ENCODE measurements around the gene GABRG3.

GABRG3 gene

DNA sequence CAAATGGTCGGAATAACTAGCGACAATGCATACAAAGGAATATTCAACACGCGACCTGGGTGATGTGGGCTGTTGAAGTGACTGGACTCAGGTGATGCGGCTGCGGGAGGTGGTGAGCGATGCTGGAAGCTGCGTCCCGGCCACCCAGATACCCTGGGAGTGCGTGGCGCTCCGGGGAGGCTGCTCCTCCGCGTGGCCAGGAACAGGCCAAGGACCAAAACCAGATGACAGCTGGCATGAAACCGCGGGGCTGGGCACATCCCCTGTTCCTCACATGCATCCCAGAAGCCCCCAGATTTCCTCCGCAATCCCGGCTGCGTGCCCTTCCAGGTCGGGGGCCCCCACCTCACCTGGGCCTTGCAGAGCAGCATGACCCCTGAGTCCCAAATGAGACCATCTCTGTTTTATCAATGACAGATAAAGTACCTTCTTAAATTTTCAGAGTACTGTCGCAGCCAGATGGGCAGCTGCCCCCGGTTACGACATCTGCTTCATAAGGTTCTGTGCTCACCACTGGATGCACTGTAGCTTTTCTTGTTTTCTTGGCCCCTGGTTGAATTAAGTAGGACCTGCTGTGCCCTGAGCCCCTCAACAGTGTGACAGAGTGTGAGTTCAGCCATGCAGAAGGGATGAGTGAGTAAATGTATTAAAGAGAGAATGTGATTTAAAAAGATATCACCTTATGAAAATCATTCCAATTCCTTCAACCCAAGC is 278.2 kb downstream of the GABRG3 start:
- DNase-seq (ENCODE audit: low read depth): no peak

DNA sequence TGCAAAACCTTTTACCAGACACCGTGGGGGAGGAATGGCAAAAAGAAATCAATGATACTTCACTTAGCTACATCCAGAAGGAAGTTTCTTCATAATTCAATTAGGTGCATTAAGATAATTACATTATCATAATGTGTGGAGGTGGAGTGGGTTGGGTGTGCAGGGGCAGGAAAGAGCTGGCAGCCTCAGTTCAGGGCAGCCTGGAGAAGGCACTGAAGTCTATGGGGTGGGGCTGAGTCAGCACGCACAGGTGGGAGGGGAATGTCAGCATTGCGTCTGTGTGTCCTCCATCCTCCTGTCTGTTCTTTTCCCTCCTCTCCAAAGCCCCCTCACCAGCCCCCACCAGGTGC is 278.8 kb downstream of the GABRG3 start:
- DNase-seq (ENCODE audit: low read depth): no peak

- DNase-seq (ENCODE audit: low read depth): no peak
Observed at GRCh38 chr15:27250223-27250622, 279.2 kb downstream of the GABRG3 start.

- DNase-seq (ENCODE audit: low read depth): no peak
Observed at GRCh38 chr15:27254055-27254454, 283.1 kb downstream of the GABRG3 start.

GRCh38 chr15:27254801-27255200 is 283.8 kb downstream of the GABRG3 start:
- DNase-seq (ENCODE audit: low read depth): no peak

- no peak for DNase-seq (ENCODE audit: low read depth)
Observed at GRCh38 chr15:27256446-27256845, 285.5 kb downstream of the GABRG3 start.

DNA sequence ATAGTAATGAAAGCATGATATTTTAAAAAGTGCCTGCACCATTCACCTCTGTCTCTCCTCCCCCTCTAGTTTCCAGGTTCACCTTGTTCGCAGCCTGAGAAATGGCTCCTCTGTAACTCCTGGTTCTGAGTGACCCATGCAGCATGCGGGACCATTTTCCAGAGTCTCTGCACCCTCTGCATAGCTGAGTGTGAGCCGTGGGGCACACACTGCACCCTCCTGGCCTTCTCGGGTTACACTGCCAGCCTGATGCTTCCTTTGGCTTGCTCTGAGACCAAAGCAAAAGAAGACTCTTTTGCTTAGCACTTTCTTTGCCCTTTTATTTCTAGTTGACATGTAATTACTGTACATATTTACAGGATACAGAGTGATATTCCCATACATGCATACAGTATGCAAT is 287.3 kb downstream of the GABRG3 start:
- no peak for DNase-seq (ENCODE audit: low read depth)

DNA sequence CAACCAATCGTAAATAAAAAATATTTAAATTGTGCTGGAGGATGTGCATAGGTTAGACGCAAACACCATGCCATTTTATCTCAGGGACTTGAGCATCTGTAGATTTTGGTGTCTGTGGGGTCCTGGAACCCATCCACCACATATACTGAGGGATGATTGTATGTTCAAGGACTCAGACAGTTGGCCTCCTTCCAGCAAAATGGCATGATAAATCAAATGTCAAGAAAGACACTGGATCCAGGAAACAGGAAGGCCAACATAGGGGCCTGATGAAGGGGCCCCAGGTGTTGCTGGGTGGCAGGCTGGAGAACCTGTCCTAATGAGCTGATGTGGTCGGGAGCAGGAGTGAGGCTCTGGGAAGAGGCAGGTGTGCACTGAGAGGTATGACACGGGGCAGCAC is 289.5 kb downstream of the GABRG3 start:
- DNase-seq (ENCODE audit: low read depth): no peak

GRCh38 chr15:27268923-27269322 is 297.9 kb downstream of the GABRG3 start:
- no peak for DNase-seq (ENCODE audit: low read depth)

GRCh38 chr15:27271258-27271657 is 300.3 kb downstream of the GABRG3 start:
- no peak for DNase-seq (ENCODE audit: low read depth)

- no peak for DNase-seq (ENCODE audit: low read depth)
Observed at GRCh38 chr15:27272427-27272826, 301.4 kb downstream of the GABRG3 start.

GRCh38 chr15:27273506-27273905 is 302.5 kb downstream of the GABRG3 start:
- no peak for DNase-seq (ENCODE audit: low read depth)

DNA sequence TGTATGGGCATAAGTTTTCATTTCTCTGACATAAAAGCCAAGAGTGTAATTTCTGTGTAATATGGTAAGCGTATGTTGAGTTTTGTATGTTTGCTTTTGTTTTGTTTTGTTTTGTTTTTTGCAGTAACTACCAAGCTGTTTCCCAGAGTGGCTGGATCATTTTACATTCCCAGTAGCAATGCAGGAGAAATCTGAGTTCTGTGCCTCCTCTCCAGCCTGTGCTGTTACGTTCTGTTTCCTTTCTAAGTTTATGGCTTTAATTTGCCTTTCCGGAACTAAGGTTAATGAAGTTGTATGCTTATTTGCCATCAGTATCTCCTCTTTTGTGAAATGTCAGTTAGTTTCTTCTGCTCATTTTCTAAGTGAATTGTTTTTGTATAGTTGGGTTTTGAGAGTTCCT is 307.8 kb downstream of the GABRG3 start:
- no peak for DNase-seq (ENCODE audit: low read depth)

- no peak for DNase-seq (ENCODE audit: low read depth)
Observed at GRCh38 chr15:27292641-27293040, 321.7 kb downstream of the GABRG3 start.

DNA sequence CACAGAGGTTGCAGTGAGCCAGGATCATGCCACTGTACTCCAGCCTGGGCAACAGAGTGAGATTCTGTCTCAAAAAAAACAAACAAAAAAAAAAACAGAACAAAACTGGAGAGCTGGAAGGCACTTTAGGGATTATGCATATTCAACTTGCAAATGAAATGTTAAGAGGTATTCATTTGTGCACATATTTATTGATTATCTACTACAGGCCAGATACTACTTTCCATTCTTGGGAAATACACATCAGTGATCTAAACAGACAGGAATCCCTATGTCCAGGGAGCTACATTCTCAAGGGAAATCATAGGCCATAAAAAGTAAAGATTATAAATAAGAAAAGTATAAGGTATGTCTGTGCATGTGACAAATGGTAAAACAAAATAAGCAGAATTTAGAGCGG is 322.6 kb downstream of the GABRG3 start:
- DNase-seq (ENCODE audit: low read depth): no peak

DNA sequence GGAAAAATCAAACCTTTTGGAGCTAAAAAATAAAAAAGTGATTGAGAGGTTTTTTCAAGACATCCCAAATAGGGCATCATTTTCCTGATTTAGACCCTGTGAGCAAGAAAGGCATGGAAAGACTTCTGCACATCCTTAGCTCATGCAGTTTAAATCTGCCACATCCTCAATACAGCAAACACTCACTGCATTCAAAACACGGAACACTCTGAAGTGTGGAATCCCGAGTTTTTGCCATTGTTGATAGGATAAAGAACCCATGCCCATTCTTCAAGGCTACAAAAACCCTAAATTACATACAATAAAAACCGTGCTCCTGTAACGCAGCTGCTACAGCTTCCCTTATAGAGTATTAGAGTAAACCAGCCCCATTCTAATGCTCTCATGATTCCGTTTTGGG is 346.8 kb downstream of the GABRG3 start:
- DNase-seq (ENCODE audit: low read depth): no peak

GRCh38 chr15:27323801-27324200 is 352.8 kb downstream of the GABRG3 start:
- no peak for DNase-seq (ENCODE audit: low read depth)

DNA sequence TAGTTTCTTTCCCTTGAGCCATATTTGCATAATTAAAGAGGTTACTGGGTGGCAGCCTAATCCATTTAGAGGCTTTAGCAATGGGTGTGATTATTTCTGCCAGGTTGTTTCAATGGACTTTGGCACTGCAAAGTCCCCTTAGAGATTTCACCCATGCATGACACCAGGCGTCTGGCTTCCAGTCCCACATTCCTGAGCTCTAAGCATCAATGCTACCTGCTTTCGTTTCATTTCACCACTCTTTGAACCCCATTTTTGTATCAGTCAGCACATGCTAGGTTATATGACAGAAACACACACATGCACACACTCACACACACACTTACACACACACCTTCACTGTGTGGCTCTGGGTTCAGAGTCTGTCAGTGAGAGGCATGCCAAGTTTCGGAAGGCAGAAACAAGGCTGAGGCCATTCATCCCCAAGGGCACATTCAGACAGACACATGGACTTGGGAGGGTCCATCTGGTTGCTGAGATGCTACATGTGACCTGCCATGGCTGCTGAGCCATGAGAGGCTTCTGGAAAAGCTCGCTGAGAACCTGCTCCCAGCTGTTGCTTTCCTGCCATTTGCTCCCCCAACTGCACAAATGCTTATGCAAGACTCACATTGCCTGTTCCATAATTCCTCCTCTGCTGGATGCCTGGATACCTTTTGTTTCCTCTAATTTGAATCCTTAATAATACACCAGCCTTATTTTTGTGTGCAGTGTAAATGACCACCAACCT is 354.1 kb downstream of the GABRG3 start:
- no peak for DNase-seq (ENCODE audit: low read depth)

GRCh38 chr15:27327467-27328025 is 356.6 kb downstream of the GABRG3 start:
- DNase-seq (ENCODE audit: low read depth): no peak

GRCh38 chr15:27328186-27328585 is 357.2 kb downstream of the GABRG3 start:
- DNase-seq (ENCODE audit: low read depth): no peak

DNA sequence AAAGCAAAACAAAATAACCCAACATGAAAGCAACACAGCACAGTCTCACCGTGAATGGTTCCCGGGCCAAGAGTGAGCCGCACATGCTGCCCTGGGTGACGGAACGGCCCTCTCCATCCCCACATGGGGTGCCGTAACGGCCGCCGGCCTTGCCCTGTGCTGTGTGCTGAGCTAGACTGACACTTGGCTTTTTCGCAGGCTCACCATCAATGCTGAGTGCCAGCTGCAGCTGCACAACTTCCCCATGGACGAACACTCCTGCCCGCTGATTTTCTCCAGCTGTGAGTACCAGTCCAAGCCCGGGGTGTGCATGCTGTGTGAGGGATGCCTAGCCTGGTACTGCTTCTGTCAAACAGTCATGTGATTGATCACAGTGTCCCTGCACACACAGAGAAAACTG is 357.6 kb downstream of the GABRG3 start:
- DNase-seq (ENCODE audit: low read depth): no peak

GRCh38 chr15:27330326-27330725 is 359.3 kb downstream of the GABRG3 start:
- DNase-seq (ENCODE audit: low read depth): no peak

GRCh38 chr15:27336676-27337075 is 365.7 kb downstream of the GABRG3 start:
- no peak for DNase-seq (ENCODE audit: low read depth)

GRCh38 chr15:27339138-27339537 is 368.2 kb downstream of the GABRG3 start:
- DNase-seq (ENCODE audit: low read depth): no peak
